MM.1S (cell line): ENCODE results near the gene CYSRT1.

Experiments
- DNase-seq: peaks from one replicate; pipeline ENCODE4 v3.0.0-alpha.2; 2015
- H2AFZ ChIP-seq: fragments of 300-600 bp; sonication (generic); 2 replicates; pipeline ENCODE4 v1.6.0; 2016; ENCODE audit warnings: antibody characterized with exemption, low read length
- H3F3A ChIP-seq: fragments of 300-600 bp; sonication (generic); 2 replicates; pipeline ENCODE4 v1.6.1; 2016; ENCODE audit warnings: mild to moderate bottlenecking, antibody characterized with exemption, low read length, moderate library complexity, mixed read lengths; ENCODE audit not compliant: insufficient read depth
- H3K27ac ChIP-seq: fragments of 300-600 bp; sonication (generic); 2 replicates; pipeline ENCODE4 v1.5.1; 2016; ENCODE audit warnings: mild to moderate bottlenecking, low read length
- H3K27me3 ChIP-seq: fragments of 300-600 bp; sonication (generic); replicated peaks from 2 replicates; pipeline ENCODE4 v1.6.0; 2016; ENCODE audit warnings: low read length; ENCODE audit not compliant: insufficient read depth
- H3K36me3 ChIP-seq: fragments of 300-600 bp; sonication (generic); replicated peaks from 2 replicates; pipeline ENCODE4 v1.6.1; 2016; ENCODE audit warnings: mild to moderate bottlenecking, low read length, mixed read lengths; ENCODE audit not compliant: insufficient read depth
- H3K4me1 ChIP-seq: fragments of 300-600 bp; sonication (generic); 2 replicates; pipeline ENCODE4 v1.6.1; 2016; ENCODE audit warnings: low read length, mixed read lengths
- H3K4me2 ChIP-seq: fragments of 300-600 bp; sonication (generic); 2 replicates; pipeline ENCODE4 v1.6.0; 2016; ENCODE audit warnings: low read depth, low read length
- H3K4me3 ChIP-seq: fragments of 300-600 bp; sonication (generic); 2 replicates; pipeline ENCODE4 v1.5.1; 2016; ENCODE audit warnings: low read length, mixed read lengths
- H3K79me2 ChIP-seq: fragments of 300-600 bp; sonication (generic); 2 replicates; pipeline ENCODE4 v1.6.1; 2016; ENCODE audit warnings: mixed run types, low read length, mixed read lengths
- H3K9ac ChIP-seq: fragments of 300-600 bp; sonication (generic); 2 replicates; pipeline ENCODE4 v1.6.1; 2016; ENCODE audit warnings: low read length, mixed read lengths
- H3K9me2 ChIP-seq: fragments of 300-600 bp; sonication (generic); replicated peaks from 2 replicates; pipeline ENCODE4 v1.6.1; 2016; ENCODE audit warnings: mild to moderate bottlenecking, low read length, mixed read lengths; ENCODE audit not compliant: insufficient read depth
- H3K9me3 ChIP-seq: fragments of 300-600 bp; sonication (generic); replicated peaks from 2 replicates; pipeline ENCODE4 v1.6.1; 2016; ENCODE audit warnings: mild to moderate bottlenecking, low read length, mixed read lengths; ENCODE audit not compliant: insufficient read depth
- H4K20me1 ChIP-seq: fragments of 300-600 bp; sonication (generic); 2 replicates; pipeline ENCODE4 v1.6.1; 2016; ENCODE audit warnings: mild to moderate bottlenecking, low read length, moderate library complexity, mixed read lengths; ENCODE audit not compliant: insufficient read depth
- EZH2 ChIP-seq: fragments of 300-600 bp; sonication (generic); optimal IDR thresholded peaks from 2 replicates; pipeline ENCODE3; 2017; ENCODE audit warnings: low read depth, mild to moderate bottlenecking, antibody characterized with exemption, low read length, mixed read lengths
- EZH2phosphoT487 ChIP-seq: fragments of 300-600 bp; sonication (generic); IDR thresholded peaks from 2 replicates; pipeline ENCODE4 v1.6.1; 2018; ENCODE audit warnings: antibody characterized with exemption, low read length
- TF ChIP-seq, protein P1 (sequence below): fragments of 300-600 bp; sonication (generic); IDR thresholded peaks from 2 replicates; pipeline ENCODE4 v1.5.1; 2016; ENCODE audit warnings: antibody characterized with exemption, low read length, mixed read lengths

The CYSRT1 gene

DNA sequence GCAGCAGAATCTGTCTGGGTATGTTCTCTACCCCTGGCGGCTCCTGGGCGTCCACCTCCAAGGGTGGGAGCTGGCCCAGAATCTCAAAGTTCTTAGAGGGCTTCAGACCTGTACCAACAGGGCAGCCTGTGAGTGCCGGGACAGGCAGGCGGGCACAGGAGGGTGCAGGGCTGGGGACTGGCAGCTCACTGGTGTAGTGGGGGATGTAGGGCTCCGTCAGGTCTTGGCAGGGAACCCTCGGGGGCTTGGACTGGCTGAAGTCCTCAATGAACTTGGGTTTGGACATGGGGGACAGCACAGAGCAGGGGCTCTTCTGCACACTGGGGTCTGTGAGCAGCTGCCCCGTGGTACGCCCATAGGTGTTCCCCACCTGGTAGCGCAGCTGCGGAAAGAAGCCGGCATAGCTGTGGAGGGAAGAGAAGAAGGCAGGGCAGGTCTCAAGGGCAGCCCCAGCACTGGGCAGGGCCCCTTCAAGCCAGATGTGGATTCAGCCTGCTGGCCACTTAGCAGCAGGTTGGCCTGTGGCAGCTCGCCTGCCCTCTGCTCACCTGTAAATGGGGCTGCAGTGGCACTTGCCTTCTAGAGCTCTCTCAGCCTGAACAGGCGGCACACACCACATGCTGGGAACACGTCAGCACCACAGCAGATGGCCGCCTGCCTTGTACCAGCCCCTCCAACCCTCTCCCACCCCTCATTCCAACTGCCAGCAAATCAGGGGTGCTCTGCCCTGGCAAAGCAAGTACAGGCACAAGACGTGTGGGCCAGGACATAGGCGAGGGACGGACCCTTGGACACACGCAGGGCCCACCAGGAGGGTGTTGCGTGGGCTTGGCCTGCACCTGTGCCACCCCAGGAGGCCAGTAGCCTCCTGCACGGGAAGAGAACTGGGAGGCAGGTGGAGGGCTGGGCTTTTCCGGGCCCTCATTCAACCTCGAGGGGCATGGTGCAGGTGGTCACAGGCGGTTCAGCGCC is 20.8 kb downstream of the CYSRT1 start:
- TF ChIP-seq, protein P1, sequence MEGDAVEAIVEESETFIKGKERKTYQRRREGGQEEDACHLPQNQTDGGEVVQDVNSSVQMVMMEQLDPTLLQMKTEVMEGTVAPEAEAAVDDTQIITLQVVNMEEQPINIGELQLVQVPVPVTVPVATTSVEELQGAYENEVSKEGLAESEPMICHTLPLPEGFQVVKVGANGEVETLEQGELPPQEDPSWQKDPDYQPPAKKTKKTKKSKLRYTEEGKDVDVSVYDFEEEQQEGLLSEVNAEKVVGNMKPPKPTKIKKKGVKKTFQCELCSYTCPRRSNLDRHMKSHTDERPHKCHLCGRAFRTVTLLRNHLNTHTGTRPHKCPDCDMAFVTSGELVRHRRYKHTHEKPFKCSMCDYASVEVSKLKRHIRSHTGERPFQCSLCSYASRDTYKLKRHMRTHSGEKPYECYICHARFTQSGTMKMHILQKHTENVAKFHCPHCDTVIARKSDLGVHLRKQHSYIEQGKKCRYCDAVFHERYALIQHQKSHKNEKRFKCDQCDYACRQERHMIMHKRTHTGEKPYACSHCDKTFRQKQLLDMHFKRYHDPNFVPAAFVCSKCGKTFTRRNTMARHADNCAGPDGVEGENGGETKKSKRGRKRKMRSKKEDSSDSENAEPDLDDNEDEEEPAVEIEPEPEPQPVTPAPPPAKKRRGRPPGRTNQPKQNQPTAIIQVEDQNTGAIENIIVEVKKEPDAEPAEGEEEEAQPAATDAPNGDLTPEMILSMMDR: no peak
- H3K9ac ChIP-seq: no peak overlapping the region
- no peak overlapping the region for H3K4me2 ChIP-seq
- no peak overlapping the region for H3K4me3 ChIP-seq
- H2AFZ ChIP-seq: no peak overlapping the region
- no peaks in the 10 kb centered on the region for H3K27me3 ChIP-seq
- peaks cover 10% of the 10 kb centered on the region; the same call in 1 of the 2 replicates for H3K4me1 ChIP-seq
- no peaks in the 10 kb centered on the region; the same call in 1 of the 2 replicates for H3K36me3 ChIP-seq
- no peaks in the 10 kb centered on the region for H3K9me3 ChIP-seq
- H3F3A ChIP-seq: peaks cover 19% of the 10 kb centered on the region; the same call in 1 of the 2 replicates
- DNase-seq: no peak
- H3K79me2 ChIP-seq: peaks cover 17% of the 10 kb centered on the region
- H3K27ac ChIP-seq: no peak overlapping the region
- H3K9me2 ChIP-seq: no peaks in the 10 kb centered on the region
- peaks cover 16% of the 10 kb centered on the region for H4K20me1 ChIP-seq

DNA sequence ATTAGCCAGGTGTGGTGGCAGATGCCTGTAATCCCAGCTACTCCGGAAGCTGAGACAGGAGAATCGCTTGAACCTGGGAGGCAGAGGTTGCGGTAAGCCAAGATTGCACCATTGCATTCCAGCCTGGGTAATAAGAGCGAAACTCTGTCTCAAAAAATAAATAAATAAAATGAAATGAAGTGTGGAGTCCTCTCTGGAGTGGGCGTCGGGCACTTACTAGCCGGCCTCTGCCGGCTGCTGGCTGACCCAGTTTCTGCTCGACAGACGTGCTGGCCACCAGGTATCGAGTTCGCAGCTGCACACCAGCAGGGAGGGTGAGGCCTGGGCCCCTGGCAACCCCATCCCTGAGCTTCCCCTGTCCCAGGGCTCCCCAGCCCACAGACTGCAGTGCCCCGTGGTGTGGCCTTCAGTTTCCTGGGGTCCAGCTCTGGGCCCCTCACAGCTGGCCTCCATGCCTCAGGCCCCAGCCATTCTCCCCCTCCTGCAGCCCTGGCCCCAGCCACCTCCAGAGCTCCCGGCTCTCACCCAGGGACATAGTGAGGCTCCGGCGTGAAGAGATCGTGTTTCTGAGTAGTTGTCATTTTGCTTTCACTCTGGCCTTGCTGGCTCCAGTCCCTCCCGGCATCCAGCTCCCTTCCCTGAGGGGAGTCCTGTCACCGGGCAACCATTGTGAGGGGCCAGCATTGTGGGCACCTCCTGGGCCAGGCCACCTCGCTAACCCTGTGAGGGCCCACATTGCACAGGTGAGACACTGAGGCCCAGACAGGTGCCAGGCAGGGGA is 22.4 kb downstream of the CYSRT1 start:
- H3F3A ChIP-seq: peaks cover 17% of the 10 kb centered on the region; the same call in 1 of the 2 replicates
- no peak for TF ChIP-seq EZH2phosphoT487
- TF ChIP-seq, protein P1: no peak
- TF ChIP-seq EZH2: no peak
- H3K4me2 ChIP-seq: no peak overlapping the region
- H3K4me1 ChIP-seq: peaks cover 6% of the 10 kb centered on the region; the same call in 1 of the 2 replicates
- H3K27me3 ChIP-seq: no peaks in the 10 kb centered on the region
- H3K9me2 ChIP-seq: no peaks in the 10 kb centered on the region
- H3K9ac ChIP-seq: no peak overlapping the region
- H3K79me2 ChIP-seq: peaks cover 9% of the 10 kb centered on the region
- H2AFZ ChIP-seq: no peak overlapping the region
- H3K4me3 ChIP-seq: no peak overlapping the region
- DNase-seq: no peak
- no peak overlapping the region for H3K27ac ChIP-seq
- H3K36me3 ChIP-seq: no peaks in the 10 kb centered on the region
- no peaks in the 10 kb centered on the region for H3K9me3 ChIP-seq
- peaks cover 10% of the 10 kb centered on the region for H4K20me1 ChIP-seq

GRCh38 chr9:137247916-137248175 is 22.9 kb downstream of the CYSRT1 start:
- Histone ChIP-seq H3F3A (peaks cover 12% of the 10 kb centered on the region; the same call in 1 of the 2 replicates), H3K9ac (no peak overlapping the region), H4K20me1 (0 out of 2 replicates have a peak, but pooled peaks cover 6% of the 10 kb centered on the region), H3K27ac (no peak overlapping the region), H3K4me1 (0 out of 2 replicates have a peak, but pooled peaks cover 1% of the 10 kb centered on the region), H2AFZ (no peak overlapping the region), H3K9me3 (no peaks in the 10 kb centered on the region), H3K9me2 (no peaks in the 10 kb centered on the region), H3K4me2 (no peak overlapping the region), H3K4me3 (no peak overlapping the region), H3K79me2 (peaks cover 4% of the 10 kb centered on the region), H3K27me3 (no peaks in the 10 kb centered on the region), H3K36me3 (no peaks in the 10 kb centered on the region)
- TF ChIP-seq EZH2phosphoT487 (no peak), EZH2 (no peak)
- TF ChIP-seq, protein P1: no peak
- DNase-seq: no peak
